ENCODE data around the gene COL19A1.

The COL19A1 gene

DNA sequence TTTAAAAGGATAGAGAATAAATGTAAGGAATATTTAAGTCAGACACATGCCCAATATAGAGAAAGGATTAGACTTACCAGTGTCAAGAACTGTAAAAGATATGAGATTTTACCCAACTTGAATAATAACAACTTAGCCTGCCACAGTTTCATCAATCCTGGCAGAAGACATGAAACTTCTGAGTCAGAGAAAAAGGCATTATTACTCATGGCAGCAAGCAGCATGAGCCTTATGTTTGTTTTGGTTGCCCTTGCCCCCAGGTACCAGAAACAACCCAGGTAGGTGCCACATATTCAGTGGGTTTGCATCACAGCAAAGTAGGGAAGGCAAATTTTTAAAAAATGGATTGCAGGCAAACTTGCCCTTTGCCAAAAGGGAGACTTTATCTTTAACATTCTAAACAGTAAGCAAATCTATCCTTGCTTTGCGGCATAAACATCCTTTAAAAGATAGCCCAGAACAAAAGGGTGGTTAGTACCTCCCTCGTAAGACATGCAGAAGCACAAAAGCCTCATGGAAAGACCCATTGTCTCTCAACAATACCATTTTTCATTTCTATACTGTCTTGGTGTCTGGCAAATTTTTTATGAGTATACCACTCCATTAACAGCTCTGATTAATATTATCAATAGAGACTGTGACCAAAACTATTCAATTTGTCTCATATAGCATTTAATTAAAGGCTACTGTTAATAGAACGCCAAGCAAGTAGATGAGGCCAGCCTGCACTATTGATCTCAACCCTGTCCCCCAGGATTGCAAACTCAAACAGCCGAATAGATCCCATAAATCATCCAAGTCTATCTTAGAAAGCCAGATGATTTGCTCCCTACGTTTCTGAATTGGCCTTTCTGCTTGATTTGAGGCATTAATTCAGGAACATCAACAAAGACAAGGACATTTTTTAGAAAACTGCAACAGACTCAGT lies 185.1 kb downstream of the COL19A1 start:
- no peaks in the 10 kb centered on the region for H3K4me1 Mint-ChIP-seq
- H3K9me3 Mint-ChIP-seq = no peaks in the 10 kb centered on the region
- H3K36me3 Mint-ChIP-seq (ENCODE audit: low read depth) = no peaks in the 10 kb centered on the region
- no peak overlapping the region for H3K27ac Mint-ChIP-seq
- H3K4me3 Mint-ChIP-seq = no peak overlapping the region
- H3K27me3 Mint-ChIP-seq (ENCODE audit: low read depth) = no peaks in the 10 kb centered on the region
- TF ChIP-seq, protein P1, sequence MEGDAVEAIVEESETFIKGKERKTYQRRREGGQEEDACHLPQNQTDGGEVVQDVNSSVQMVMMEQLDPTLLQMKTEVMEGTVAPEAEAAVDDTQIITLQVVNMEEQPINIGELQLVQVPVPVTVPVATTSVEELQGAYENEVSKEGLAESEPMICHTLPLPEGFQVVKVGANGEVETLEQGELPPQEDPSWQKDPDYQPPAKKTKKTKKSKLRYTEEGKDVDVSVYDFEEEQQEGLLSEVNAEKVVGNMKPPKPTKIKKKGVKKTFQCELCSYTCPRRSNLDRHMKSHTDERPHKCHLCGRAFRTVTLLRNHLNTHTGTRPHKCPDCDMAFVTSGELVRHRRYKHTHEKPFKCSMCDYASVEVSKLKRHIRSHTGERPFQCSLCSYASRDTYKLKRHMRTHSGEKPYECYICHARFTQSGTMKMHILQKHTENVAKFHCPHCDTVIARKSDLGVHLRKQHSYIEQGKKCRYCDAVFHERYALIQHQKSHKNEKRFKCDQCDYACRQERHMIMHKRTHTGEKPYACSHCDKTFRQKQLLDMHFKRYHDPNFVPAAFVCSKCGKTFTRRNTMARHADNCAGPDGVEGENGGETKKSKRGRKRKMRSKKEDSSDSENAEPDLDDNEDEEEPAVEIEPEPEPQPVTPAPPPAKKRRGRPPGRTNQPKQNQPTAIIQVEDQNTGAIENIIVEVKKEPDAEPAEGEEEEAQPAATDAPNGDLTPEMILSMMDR (IDR thresholded peaks at IDR 0.05; ENCODE audit: unreplicated experiment in 3 of 3) = no peak

DNA sequence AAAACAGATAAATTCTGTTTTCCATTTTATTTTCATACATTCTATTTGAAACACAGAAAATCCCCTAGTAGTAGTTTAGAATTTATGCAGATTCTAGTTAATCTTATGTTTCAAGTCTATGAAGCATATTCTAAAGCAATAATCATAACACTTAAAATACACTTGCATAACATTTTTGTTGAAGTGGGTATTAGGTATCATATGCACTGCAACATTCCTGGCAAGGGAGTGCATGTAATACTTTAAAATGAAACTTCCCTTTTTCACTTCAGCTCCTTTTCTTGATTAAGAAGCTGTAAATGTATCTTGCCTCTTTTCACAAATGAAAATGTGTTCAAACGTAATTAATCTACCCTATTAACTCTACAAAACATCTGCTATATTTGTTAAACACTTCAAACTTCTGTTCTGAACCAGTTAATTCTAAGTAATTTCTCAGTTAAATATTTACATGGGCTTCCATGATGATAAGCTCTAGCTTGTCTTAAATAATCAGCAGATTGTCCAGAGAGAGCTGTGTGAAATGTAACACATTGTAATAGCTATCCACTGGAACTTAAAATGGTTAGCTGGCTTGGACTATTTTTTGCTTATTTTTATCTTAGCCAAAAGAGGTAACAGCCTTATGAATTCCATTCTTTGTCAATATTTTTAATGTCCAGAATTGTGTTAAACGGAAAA lies 192.8 kb downstream of the COL19A1 start:
- TF ChIP-seq, protein P1 (IDR thresholded peaks at IDR 0.05; ENCODE audit: unreplicated experiment in 3 of 3) = no peak
- Mint-ChIP-seq H3K27ac (peak overlapping the region; percentile 16 to 71 (median 48)), H3K36me3 (ENCODE audit: low read depth) (no peaks in the 10 kb centered on the region), H3K4me3 (no peak overlapping the region), H3K4me1 (peaks cover 23% of the 10 kb centered on the region), H3K9me3 (peaks cover 6% of the 10 kb centered on the region), H3K27me3 (ENCODE audit: low read depth) (no peaks in the 10 kb centered on the region)

DNA sequence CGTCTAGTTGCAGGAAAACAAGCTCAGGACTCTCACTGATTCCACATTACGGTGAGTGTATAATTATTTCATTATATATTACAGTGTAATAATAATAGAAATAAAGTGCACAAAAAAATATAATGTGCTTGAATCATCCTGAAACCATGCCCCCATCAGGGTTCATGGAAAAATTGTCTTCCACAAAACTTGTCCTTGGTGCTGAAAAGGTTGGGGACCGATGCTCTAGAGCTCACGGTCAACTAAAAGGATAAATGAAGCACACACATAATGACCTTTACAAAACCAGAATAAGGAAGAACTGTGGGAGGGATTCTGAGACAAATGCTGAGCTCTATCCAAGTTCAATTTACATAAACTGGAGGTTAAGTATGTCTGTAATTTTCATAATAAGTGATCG lies 194.3 kb downstream of the COL19A1 start:
- Mint-ChIP-seq H3K27ac (no peak overlapping the region), H3K36me3 (ENCODE audit: low read depth) (no peaks in the 10 kb centered on the region), H3K4me1 (peaks cover 23% of the 10 kb centered on the region), H3K27me3 (ENCODE audit: low read depth) (no peaks in the 10 kb centered on the region), H3K9me3 (peaks cover 8% of the 10 kb centered on the region), H3K4me3 (no peak overlapping the region)
- TF ChIP-seq, protein P1 (IDR thresholded peaks at IDR 0.05; ENCODE audit: unreplicated experiment in 3 of 3) = no peak

DNA sequence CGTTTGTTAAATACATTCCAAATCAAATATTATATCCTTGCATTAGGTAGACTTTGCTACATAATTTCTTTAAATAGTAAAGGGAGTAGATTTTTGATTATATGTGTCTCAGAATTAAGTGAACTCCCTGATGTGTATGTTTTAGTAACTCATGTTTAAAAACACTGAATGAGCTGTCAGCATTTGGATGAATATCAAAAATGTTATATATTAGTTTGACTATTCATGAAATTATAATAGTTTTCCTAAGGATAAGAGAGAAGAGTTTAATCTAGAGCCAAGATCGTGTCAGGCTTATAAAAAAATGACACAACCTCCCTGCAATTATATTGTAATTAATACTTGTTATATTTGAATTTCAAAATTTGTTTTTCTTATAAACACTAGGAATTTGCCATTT lies 195.2 kb downstream of the COL19A1 start:
- H3K36me3 Mint-ChIP-seq (ENCODE audit: low read depth) = no peaks in the 10 kb centered on the region
- H3K27ac Mint-ChIP-seq = no peak overlapping the region
- H3K9me3 Mint-ChIP-seq = peaks cover 8% of the 10 kb centered on the region
- no peaks in the 10 kb centered on the region for H3K27me3 Mint-ChIP-seq (ENCODE audit: low read depth)
- TF ChIP-seq, protein P1 (IDR thresholded peaks at IDR 0.05; ENCODE audit: unreplicated experiment in 3 of 3) = no peak
- no peak overlapping the region for H3K4me3 Mint-ChIP-seq
- peaks cover 23% of the 10 kb centered on the region for H3K4me1 Mint-ChIP-seq

DNA sequence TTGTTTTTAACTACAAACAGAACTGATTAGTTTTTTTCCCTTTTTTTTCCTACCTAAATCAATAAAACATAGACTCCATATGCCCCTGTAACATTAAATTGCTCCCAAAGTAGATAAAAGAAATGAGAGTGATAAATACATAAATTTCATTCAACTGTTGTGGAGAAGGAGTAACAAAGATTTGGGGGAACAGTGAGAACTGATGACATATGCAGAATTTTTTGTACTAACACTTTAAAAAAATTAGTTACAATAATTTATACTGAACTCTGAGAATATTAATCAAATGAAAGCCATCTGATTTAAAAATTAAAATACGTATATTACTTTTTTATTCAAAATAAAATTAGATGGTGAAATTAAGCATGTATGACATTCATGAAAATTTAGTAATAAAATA lies 195.7 kb downstream of the COL19A1 start:
- H3K4me1 Mint-ChIP-seq = peaks cover 23% of the 10 kb centered on the region
- TF ChIP-seq, protein P1 (IDR thresholded peaks at IDR 0.05; ENCODE audit: unreplicated experiment in 3 of 3) = no peak
- no peak overlapping the region for H3K27ac Mint-ChIP-seq
- peaks cover 9% of the 10 kb centered on the region for H3K9me3 Mint-ChIP-seq
- no peak overlapping the region for H3K4me3 Mint-ChIP-seq
- H3K27me3 Mint-ChIP-seq (ENCODE audit: low read depth) = no peaks in the 10 kb centered on the region
- no peaks in the 10 kb centered on the region for H3K36me3 Mint-ChIP-seq (ENCODE audit: low read depth)
